ENCODE data around the gene AGAP1.

AGAP1 gene

GRCh38 chr2:236083934-236084333 is 590.1 kb downstream of the AGAP1 start:
- ChIA-PET POLR2A (no interaction called here), CTCF (no interaction called here)
- no peak for TF ChIP-seq CTCF (IDR thresholded peaks at IDR 0.05; ENCODE audit: control extremely low read depth, extremely low read depth, low read depth, missing control alignments)
- no peak for DNase-seq (ENCODE audit: extremely low spot score)

DNA sequence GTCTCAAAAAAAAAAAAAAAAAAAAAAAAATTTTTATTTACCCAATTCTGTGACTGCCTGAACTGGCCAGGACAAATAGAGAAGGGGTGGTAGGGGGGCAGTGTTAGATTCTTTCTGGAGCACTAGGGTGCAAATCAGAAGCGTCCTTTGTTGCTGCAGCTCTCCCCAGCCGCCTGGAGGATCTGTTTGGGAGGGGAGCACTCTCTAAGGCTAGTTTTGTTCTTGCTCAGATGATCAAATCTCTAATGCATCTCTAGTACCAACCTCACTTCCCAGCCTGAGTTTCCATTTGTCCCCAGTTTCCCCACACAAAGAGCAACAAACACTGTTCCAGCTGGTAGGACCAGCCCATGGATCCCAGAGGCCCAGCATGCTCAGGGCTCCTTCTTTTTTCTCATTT is 591.4 kb downstream of the AGAP1 start:
- POLR2A ChIA-PET: no interaction called here
- CTCF ChIA-PET: no interaction called here
- no peak for TF ChIP-seq CTCF (IDR thresholded peaks at IDR 0.05; ENCODE audit: control extremely low read depth, extremely low read depth, low read depth, missing control alignments)
- DNase-seq (ENCODE audit: extremely low spot score): no peak

DNA sequence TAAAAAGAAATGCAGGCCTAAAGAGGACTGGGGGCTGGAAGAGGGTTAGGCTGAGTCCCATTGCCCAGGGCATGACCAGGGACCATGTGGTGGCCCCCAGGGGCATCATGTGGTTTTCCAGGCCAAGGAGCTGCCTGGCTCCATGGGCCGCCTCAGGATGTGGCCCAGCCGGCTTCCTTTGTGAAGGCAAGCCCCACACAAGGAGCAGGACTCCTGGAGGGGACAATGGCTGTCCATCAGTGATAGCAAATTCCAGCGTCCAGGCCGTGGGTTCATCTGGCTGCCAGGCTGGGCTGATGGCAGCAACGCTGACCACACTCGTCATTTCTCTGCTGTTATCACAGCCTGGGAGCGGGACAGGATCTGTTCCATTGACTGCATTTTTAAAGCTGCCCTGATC is 591.8 kb downstream of the AGAP1 start:
- TF ChIP-seq CTCF (IDR thresholded peaks at IDR 0.05; ENCODE audit: control extremely low read depth, extremely low read depth, low read depth, missing control alignments): no peak
- ChIA-PET CTCF (no interaction called here), POLR2A (no interaction called here)
- DNase-seq (ENCODE audit: extremely low spot score): no peak

DNA sequence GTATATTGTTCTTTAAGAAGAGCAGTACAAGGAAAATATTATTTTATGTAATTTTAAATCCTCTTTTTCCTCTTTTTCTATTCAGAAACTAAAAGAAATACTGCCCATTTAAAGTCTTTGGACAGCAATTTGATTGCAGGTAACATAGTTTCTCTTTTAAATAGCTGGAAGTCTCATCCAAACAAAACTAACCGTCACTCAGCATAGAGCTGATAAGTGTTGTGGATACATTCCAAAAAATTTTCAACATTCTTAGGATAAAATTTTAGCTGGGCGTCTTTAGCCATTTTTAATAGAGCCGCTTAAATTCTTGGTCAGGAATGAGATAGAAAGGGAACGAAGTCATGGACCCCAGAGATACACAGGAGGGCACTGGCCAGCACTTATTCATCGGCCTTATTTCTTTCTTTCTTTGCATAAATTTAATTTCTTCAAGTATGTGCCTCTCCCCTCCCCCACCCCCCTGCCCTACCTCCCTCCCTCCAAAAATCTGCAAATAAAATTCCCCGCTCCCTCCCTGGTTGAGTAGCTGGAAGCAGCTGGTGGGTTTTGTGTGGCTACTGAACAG is 592.6 kb downstream of the AGAP1 start:
- POLR2A ChIA-PET: no interaction called here
- no peak for TF ChIP-seq CTCF (IDR thresholded peaks at IDR 0.05; ENCODE audit: control extremely low read depth, extremely low read depth, low read depth, missing control alignments)
- CTCF ChIA-PET: interaction anchor here (1.4 to 1.8 kb wide), 2 partner anchors 9 to 307 kb away, joined by 3 read pairs; no protein-coding TSS in a partner anchor
- no peak for DNase-seq (ENCODE audit: extremely low spot score)

GRCh38 chr2:236086971-236087465 is 593.2 kb downstream of the AGAP1 start:
- ChIA-PET CTCF (interaction anchor here (1.4 to 1.8 kb wide), 2 partner anchors 9 to 308 kb away, joined by 3 read pairs; no protein-coding TSS in a partner anchor), POLR2A (no interaction called here)

DNA sequence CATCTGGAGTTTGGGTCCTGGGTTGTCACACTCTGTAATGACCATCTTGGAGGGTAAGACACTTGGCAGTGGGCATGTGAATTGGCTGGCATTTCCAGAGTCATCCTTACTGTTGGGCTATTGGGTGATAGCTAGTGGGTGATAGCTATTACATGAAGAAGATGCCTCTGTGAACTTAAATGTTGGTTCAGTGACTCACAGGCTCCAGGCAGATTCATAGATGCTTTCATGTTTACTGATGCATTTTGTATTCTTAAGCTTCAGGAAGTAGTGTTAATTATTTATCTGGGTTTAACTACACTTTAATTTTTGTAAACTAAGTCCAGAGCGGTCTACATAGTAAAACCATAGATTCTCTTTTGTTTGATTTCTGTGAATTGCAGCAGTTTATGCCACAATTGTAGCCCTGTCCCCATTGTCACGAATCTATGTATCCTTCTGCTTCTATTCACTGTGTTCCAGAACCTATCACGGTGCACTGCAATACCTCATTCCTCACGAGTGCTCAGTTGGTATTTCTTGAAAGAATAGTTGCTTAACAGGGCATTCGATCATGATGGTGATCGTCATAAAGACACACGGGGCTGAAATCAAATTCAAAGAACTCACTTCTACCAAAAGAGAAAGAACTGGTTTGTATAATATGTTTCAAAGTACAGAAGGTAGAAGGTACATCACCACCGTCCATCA is 594.7 kb downstream of the AGAP1 start:
- TF ChIP-seq CTCF (IDR thresholded peaks at IDR 0.05; ENCODE audit: control extremely low read depth, extremely low read depth, low read depth, missing control alignments): no peak
- DNase-seq (ENCODE audit: extremely low spot score): no peak
- POLR2A ChIA-PET: no interaction called here
- CTCF ChIA-PET: interaction anchor here (1.8 kb wide), 1 partner anchor 309 kb away, joined by 3 read pairs; no protein-coding TSS in a partner anchor

More at GRCh38 chr2:236086971-236087465, 593.2 kb downstream of the AGAP1 start:
- no peak for DNase-seq (ENCODE audit: extremely low spot score)
- TF ChIP-seq CTCF (IDR thresholded peaks at IDR 0.05; ENCODE audit: control extremely low read depth, extremely low read depth, low read depth, missing control alignments): no peak

Data from GM10248 (cell line).